ENCODE results near the gene IL34.

GRCh38 chr16:70611785-70612303 is 34.5 kb upstream of the IL34 start:
- TF ChIP-seq POLR2AphosphoS5 (IDR thresholded peaks at IDR 0.05; ENCODE audit: borderline replicate concordance, low read depth, low read length) (no peak), EZH2 (IDR thresholded peaks at IDR 0.05) (no peak), FOXP2 (optimal IDR thresholded peaks at IDR 0.05; ENCODE audit: control extremely low read depth, extremely low read length, insufficient read depth) (no peak)
